Activated CD8-positive, alpha-beta memory T cell treated with anti-CD3 and anti-CD28 coated beads, Interleukin-2, amount 50 U/mL, for 24 hours (primary cell): Measurements from ENCODE around the gene DRICH1.
"Not testable (repeated sequence)": the region's sequence is repeated elsewhere in the genome, so short reads cannot be mapped to it uniquely, and the experiment has no call there.

Experiments
- DNase-seq: peaks from one replicate; pipeline ENCODE4 v3.0.0-alpha.2; 2020; ENCODE audit errors: extremely low read depth

Gene DRICH1

DNA sequence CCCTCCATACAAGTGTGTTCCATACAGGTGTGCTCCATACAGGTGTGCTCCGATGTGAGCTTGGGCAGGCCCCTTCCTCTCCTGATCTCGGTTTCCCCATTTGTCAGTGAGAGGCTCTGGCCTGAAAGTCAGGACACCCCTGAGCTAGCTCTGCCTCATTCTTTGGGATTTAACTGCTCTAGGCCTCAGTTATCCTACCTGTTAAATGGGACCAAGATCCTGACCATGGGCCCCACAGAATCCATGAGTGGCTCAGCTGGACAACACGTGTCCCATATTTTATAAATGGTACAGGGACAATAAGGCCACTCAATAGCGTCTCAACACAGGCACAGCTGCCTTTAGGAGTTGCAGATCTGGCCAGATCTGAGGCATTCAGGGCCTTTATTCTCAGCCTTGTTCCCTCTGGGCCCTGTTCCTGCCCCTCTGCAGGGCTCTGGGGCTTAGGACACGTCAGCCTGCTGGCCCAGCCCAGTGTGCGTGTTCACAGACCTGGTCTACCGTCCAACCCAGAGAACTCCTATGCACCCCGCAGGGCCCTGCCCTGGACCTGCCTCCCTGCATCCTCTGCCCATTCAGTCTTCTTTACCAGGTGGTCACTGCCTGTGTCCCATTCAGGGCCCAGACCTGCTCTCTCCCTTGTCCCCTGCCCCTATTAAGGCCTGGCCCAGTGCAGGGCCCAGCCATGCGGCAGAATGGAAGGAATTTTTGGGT is 33.2 kb downstream of the DRICH1 start:
- no peak for DNase-seq

DNA sequence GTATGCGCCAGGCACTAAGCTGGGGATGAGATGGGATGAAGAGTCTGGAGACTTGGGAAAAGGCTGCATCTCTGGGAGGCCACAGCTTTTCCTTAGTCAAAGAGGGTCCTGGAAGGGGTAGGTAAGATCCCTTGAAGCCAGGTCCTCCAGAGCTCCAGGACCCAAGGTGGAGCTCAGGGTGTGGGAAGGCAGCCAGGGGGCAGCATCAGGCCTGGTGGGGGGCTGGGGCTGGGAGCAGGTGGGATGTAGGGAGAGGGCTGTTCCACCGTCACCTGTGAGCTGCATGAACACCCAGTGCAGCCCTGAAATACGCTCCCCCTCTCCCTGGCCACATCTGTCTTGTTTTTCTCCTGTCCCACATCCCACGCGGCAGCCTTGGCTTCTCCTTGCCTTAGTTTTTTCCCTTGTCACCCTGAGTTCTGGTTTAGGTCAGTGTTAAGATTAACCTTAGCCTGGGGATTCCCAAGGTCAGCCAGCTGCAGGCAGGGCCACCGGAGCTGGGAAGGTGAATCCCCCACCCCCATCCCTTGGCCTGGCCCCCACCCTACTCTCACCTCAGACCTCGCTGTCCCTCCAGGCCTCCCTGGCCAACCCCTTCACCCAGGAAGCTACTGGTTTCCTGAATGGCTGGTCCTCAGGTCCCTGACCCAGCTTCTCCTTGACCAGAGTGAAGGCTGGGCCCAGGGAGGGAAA is 34.4 kb downstream of the DRICH1 start:
- DNase-seq, result not testable (repeated sequence)

DNA sequence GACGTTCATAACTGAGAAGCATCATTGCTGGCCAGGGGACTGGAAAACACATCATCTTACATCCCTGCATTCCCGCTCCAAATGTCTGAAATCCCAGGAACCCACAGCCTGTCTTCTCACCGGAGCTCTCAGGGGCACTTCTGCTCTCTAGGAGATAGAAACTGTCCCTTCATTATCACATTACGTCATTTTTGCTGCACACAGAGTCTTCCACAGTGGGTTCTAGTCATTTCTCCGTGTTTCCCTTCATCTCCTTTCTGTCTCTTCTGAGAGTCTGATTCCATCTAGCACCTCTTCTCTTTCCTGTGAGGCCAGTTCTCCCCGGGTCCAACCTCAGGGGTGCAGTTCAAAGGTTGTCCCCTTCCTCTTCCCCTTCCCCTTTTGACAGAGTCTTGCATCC is 36.2 kb downstream of the DRICH1 start:
- not testable (repeated sequence) for DNase-seq

GRCh38 chr22:23591846-23592245 is 40.3 kb downstream of the DRICH1 start:
- no peak for DNase-seq

- DNase-seq, result no peak
Measured at GRCh38 chr22:23591201-23591791, 40.8 kb downstream of the DRICH1 start.

DNA sequence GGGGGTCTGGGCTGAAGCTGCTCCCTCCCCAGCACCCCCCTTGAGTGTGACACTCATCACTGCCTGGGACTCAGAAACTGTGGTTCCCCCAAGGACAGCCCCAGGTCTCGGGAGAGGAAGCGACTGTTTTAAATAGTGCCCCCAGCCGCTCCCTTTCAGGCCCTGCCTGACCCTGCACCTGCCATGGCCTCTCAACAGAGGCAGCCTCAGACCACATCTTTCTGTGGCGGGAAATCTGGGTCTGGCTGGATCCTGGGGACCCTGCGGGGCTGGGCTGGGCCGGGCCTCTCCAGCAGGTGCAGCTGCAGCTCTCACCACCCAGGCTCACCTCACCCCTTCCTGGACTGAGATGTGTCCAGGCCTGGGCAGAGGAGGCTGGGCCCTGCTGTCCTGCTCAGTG is 48.3 kb downstream of the DRICH1 start:
- no peak for DNase-seq

- no peak for DNase-seq
Measured at GRCh38 chr22:23583153-23583552, 49.0 kb downstream of the DRICH1 start.

DNA sequence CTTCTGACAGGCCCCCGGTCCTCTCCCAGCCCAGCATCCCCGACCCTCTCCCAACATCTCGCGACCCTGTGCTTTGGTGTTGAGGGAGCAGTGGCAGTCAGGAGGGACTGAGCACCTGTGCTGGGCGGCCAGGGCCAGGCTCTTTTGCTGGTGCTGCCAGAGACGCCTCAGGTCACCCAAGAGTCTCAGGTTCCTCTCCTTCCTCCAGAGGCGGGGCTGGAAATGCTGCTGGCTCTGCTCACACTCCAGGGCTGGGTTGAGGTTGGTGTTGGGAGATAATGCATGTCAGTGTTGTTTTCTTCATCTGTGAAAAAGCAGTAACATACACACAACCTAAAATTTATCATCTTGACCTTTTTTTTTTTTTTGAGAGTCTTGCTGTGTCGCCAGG is 50.9 kb downstream of the DRICH1 start:
- no peak for DNase-seq

DNA sequence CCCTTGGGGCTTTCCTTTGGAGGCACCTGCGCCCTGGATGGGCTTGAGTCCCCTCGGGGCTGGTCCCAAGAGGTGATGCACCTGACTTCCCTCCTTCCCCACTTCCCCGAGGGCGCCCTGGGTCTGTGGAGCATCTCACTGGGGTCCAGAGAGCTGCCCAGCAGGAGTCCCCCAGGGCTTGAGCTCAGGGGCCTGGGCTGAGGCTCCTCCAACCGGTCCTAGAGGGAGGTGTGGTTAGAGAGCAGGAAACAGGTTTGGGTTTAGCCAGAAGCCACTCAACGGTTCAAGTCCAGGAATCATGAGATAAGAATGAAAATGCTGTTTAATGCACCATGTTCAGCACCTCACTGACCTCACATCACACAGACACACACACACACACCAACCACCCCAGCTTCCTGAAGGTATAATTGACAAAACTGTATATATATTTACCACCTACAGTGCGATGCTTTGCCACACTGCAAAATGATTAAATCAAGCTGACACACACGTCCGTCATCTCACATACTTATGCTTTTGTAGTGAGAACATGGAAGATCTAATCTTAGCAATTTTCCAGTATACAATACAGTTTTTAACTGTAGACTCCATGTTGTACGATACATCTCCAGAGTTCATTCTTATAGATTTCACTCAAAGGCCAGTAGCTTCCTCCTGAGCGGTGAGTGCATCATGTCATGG is 51.4 kb downstream of the DRICH1 start:
- no peak for DNase-seq

- no peak for DNase-seq
Measured at GRCh38 chr22:23579870-23580575, 52.1 kb downstream of the DRICH1 start, which contains the start of gene IGLL1. IGLL1 (minus strand) TSS chr22:23580290; CDS start chr22:23580190, 100 bp downstream.

- DNase-seq, result no peak
Measured at GRCh38 chr22:23579280-23579679, 52.8 kb downstream of the DRICH1 start.

- DNase-seq, result no peak
Measured at GRCh38 chr22:23578306-23578705, 53.8 kb downstream of the DRICH1 start.

DNA sequence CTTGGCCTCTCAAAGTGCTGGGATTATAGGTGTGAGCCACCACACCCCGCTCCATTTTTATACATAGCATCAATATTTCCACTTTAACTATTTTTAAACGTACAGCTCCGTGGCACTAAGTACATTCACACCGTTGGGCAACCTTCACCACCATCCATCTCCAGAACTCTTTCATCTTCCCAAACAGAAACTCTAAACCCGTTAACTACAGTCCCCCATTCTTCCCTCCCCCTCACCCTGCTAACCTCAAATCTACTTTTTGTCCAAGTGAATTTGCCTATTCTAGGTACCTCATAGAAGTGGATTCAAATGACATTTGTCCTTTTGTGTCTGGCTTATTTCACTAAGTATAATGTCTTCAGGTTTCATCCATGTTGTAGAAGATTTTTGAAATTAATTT is 55.4 kb downstream of the DRICH1 start:
- no peak for DNase-seq

DNA sequence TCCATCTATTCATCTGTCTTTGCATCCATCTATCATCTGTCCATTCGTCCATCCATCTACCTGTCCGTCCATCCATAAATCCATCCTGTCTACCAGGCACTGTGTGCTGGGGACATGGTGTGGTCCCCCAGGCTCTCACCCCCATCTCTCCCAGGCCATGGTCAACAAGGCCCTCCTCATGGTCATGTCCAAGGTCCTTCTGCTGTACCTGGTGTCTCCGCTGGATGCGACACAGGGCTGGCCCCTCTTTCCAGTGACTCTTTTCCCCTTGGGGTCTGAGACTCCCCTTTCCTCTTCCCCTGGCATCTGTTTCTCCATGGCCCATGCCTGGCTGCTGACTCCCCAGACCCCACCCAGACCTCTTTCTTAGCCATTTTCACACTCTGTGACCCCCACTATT is 56.5 kb downstream of the DRICH1 start:
- no peak for DNase-seq

GRCh38 chr22:23574877-23575276 is 57.2 kb downstream of the DRICH1 start:
- no peak for DNase-seq

GRCh38 chr22:23574371-23574811 is 57.7 kb downstream of the DRICH1 start:
- DNase-seq, result no peak

DNA sequence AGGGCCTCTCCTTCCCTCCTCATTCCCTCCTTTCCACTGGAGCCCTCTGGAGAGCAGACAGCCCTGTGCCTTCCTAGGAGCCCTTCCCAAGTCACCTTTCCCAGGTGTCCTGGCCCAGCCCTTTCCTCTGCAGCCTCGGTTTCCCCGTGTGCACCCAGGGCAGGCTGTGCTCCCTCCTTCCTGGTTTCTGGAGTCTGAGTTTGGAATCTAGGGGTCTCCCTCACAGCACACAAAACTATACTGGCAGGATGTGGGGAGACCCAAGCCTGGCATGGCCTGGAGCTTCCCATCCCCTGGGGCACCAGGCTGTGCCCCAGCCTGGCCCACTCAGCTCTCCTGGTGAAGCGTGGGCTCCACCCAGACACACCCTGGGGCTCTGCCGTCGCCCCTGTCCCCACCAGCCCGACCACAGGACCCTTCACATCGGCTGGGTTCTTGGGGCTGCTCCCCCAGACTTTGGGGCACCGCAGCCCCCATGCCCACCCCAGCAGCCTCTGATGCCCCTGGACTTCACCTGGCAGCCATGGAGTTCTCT is 58.4 kb downstream of the DRICH1 start:
- not testable (repeated sequence) for DNase-seq

GRCh38 chr22:23573106-23573505 is 59.0 kb downstream of the DRICH1 start:
- DNase-seq, result not testable (repeated sequence)

DNA sequence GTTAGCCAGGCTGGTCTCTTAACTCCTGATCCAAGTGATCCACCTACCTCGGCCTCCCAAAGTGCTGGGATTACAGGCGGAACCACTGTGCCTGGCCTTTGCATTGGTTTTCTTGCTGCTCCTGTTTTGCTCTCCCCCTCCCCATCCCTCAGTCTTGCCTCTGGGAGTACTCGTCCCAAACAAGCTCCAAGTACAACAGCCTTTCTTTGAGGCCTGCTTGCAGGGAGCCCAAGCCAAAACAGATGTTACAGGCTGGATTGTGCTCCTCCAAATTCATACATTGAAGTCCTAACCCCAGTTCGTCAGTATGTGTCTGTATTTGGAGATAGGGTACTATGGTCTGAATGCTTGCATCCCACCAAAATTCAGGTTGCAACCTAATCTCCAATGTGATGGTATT is 60.6 kb downstream of the DRICH1 start:
- DNase-seq, result no peak

GRCh38 chr22:23570681-23571080 is 61.4 kb downstream of the DRICH1 start:
- no peak for DNase-seq

- DNase-seq, result no peak
Measured at GRCh38 chr22:23569716-23570115, 62.4 kb downstream of the DRICH1 start.
